Keratinocyte (primary cell): Measurements from ENCODE around the gene EXOC6B.

Source experiments
- CTCF ChIP-seq, 3 experiments: IDR thresholded peaks in 1 of 3; conservative IDR thresholded peaks in 1 of 3; optimal IDR thresholded peaks in 1 of 3; 2 replicates in 2 of 3; 3 replicates in 1 of 3; pipeline versions ENCODE3 to v1.5.1; 2011; ENCODE audit warnings: low read length in 3 of 3, mild to moderate bottlenecking in 3 of 3, moderate library complexity in 2 of 3, control low read depth in 1 of 3, inconsistent platforms in 1 of 3; ENCODE audit not compliant: insufficient read depth in 2 of 3; ENCODE audit errors: extremely low read depth in 1 of 3
- EZH2 ChIP-seq: IDR thresholded peaks from one replicate; pipeline ENCODE4 v1.6.1; 2012; ENCODE audit warnings: inconsistent platforms, mild to moderate bottlenecking, low read length, moderate library complexity

- TF ChIP-seq CTCF (optimal IDR thresholded peaks at IDR 0.05 in 1 of 3, IDR thresholded peaks at IDR 0.05 in 1 of 3, conservative IDR thresholded peaks at IDR 0.05 in 1 of 3; ENCODE audit: extremely low read depth in 1 of 3, insufficient read depth in 2 of 3, low read length in 3 of 3) (no peak), EZH2 (no peak)
Measured at GRCh38 chr2:72750977-72751639, 74.7 kb downstream of the EXOC6B start.
